GM23338 (cell line): ENCODE results near the gene ZNF580. TPM values are rescaled to one million over a fixed set of nuclear protein-coding genes. Genes with fewer than 3 reads are reported as not detected.

Experiments used
- ATAC-seq: fragments of 200-7000 bp; cut with Tn5 transposase; 3 replicates; pipeline ENCODE4 v1.9.1; 2020
- DNase-seq: peaks from one replicate; pipeline ENCODE4 v3.0.0-alpha.2; 2015; ENCODE audit warnings: low spot score
- H2AFZ ChIP-seq: fragments of 200-600 bp; sonication (generic); 2 replicates; pipeline ENCODE4 v1.8.0; 2016; ENCODE audit warnings: antibody characterized with exemption, mild to moderate bottlenecking, moderate library complexity
- H3F3A ChIP-seq: fragments of 200-600 bp; sonication (generic); replicated peaks from 2 replicates; pipeline ENCODE4 v1.8.0; 2017; ENCODE audit warnings: antibody characterized with exemption, mixed run types, low read depth
- H3K27ac ChIP-seq: fragments of 200-600 bp; sonication (generic); 2 replicates; pipeline ENCODE4 v1.6.1; 2016; ENCODE audit warnings: low read depth
- H3K27me3 ChIP-seq: fragments of 200-600 bp; sonication (generic); 2 replicates; pipeline ENCODE4 v1.8.0; 2016; ENCODE audit warnings: mild to moderate bottlenecking, mixed run types, moderate library complexity; ENCODE audit not compliant: insufficient read depth
- H3K36me3 ChIP-seq: fragments of 200-600 bp; sonication (generic); 2 replicates; pipeline ENCODE4 v1.8.0; 2016; ENCODE audit warnings: mild to moderate bottlenecking; ENCODE audit not compliant: insufficient read depth
- H3K4me1 ChIP-seq: fragments of 200-600 bp; sonication (generic); 2 replicates; pipeline ENCODE4 v1.8.0; 2016; ENCODE audit warnings: mild to moderate bottlenecking, moderate library complexity; ENCODE audit not compliant: insufficient read depth
- H3K4me2 ChIP-seq: fragments of 200-600 bp; sonication (generic); 2 replicates; pipeline ENCODE4 v1.7.1; 2017; ENCODE audit warnings: mixed run types
- H3K4me3 ChIP-seq: fragments of 200-600 bp; sonication (generic); 2 replicates; pipeline ENCODE4 v1.6.1; 2016; ENCODE audit warnings: mixed run types
- H3K79me2 ChIP-seq: fragments of 200-600 bp; sonication (generic); replicated peaks from 2 replicates; pipeline ENCODE4 v1.8.0; 2017; ENCODE audit warnings: mild to moderate bottlenecking; ENCODE audit not compliant: insufficient read depth
- H3K9me2 ChIP-seq: fragments of 200-600 bp; sonication (generic); 2 replicates; pipeline ENCODE4 v1.8.0; 2017; ENCODE audit not compliant: insufficient read depth
- H4K20me1 ChIP-seq: fragments of 200-600 bp; sonication (generic); replicated peaks from 2 replicates; pipeline ENCODE4 v1.8.0; 2017; ENCODE audit warnings: mild to moderate bottlenecking; ENCODE audit not compliant: insufficient read depth
- H3K27ac Mint-ChIP-seq: 2 replicates; pipeline ENCODE4 v1.8.0; 2020; ENCODE audit warnings: inconsistent platforms, mild to moderate bottlenecking, moderate library complexity, mixed read lengths
- H3K27me3 Mint-ChIP-seq: 3 replicates; pipeline ENCODE4 v1.8.0; 2022; ENCODE audit warnings: low read depth, mild to moderate bottlenecking, moderate library complexity, mixed read lengths, inconsistent platforms; ENCODE audit not compliant: insufficient read depth, poor library complexity
- H3K36me3 Mint-ChIP-seq: 3 replicates; pipeline ENCODE4 v1.8.0; 2021; ENCODE audit warnings: low read depth, mild to moderate bottlenecking, inconsistent platforms, moderate library complexity, mixed read lengths
- H3K4me1 Mint-ChIP-seq: 3 replicates; pipeline ENCODE4 v1.8.0; 2020; ENCODE audit warnings: mild to moderate bottlenecking, inconsistent platforms, mixed read lengths
- H3K4me3 Mint-ChIP-seq: 3 replicates; pipeline ENCODE4 v1.8.0; 2021; ENCODE audit warnings: moderate library complexity, mild to moderate bottlenecking, inconsistent platforms, mixed read lengths
- H3K9me3 Mint-ChIP-seq: 3 replicates; pipeline ENCODE4 v1.8.0; 2020; ENCODE audit warnings: moderate library complexity, mild to moderate bottlenecking, inconsistent platforms, mixed read lengths
- CREB1 ChIP-seq: fragments of 250-450 bp; sonication (Bioruptor Pico); IDR thresholded peaks from 2 replicates; pipeline ENCODE4 v1.5.0; 2020; ENCODE audit warnings: low read depth, mild to moderate bottlenecking, moderate library complexity
- EZH2 ChIP-seq: fragments of 200-600 bp; sonication (generic); IDR thresholded peaks from one replicate; pipeline ENCODE4 v1.8.0; 2017; ENCODE audit warnings: antibody characterized with exemption, mild to moderate bottlenecking, low read depth; ENCODE audit not compliant: unreplicated experiment
- EZH2phosphoT487 ChIP-seq: fragments of 200-600 bp; sonication (generic); IDR thresholded peaks from one replicate; pipeline ENCODE4 v1.8.1; 2018; ENCODE audit warnings: antibody characterized with exemption; ENCODE audit not compliant: unreplicated experiment
- JUNB ChIP-seq: IDR thresholded peaks from one replicate; pipeline ENCODE4 v1.6.1; 2016; ENCODE audit warnings: antibody characterized with exemption; ENCODE audit not compliant: unreplicated experiment
- NANOG ChIP-seq: IDR thresholded peaks from 2 replicates; pipeline ENCODE4 v1.6.1; 2016; ENCODE audit warnings: antibody characterized with exemption, borderline replicate concordance
- POLR2AphosphoS5 ChIP-seq: IDR thresholded peaks from 2 replicates; pipeline ENCODE4 v1.6.1; 2016; ENCODE audit warnings: antibody characterized with exemption, low read depth
- STAT1 ChIP-seq: IDR thresholded peaks from one replicate; pipeline ENCODE4 v1.6.1; 2016; ENCODE audit warnings: antibody characterized with exemption; ENCODE audit not compliant: unreplicated experiment
- ZNF114 ChIP-seq: fragments of 250-450 bp; sonication (Bioruptor Pico); IDR thresholded peaks from 2 replicates; pipeline ENCODE4 v1.5.0; 2020; ENCODE audit warnings: mild to moderate bottlenecking, moderate library complexity
- polyA plus RNA-seq: library from polyadenylated mRNA; unstranded; fragments of >200 nt; fragmentation: Nextera tagmentation; extraction: Ambion mirVana; gene quantifications from 2 replicates; pipeline ENCODE4 v1.2.1, GENCODE V29; 2016
- total RNA-seq: library from RNA; depleted of rRNA; stranded (reverse); fragments of >200 nt; shearing (Covaris generic); gene quantifications from 2 replicates; pipeline ENCODE4 v1.2.3, GENCODE V29; 2014
- TF ChIP-seq, protein P1 (sequence below): fragments of 250-450 bp; sonication (Bioruptor Pico); IDR thresholded peaks from 2 replicates; pipeline ENCODE4 v1.5.0; 2020; ENCODE audit warnings: mild to moderate bottlenecking, moderate library complexity
- TF ChIP-seq, protein P2 (sequence below), 2 experiments: fragments of 200-600 bp in 1 of 2; sonication (generic) in 1 of 2; conservative IDR thresholded peaks; 2 replicates each; pipeline versions ENCODE4 v1.5.1 to v1.6.1; 2016 to 2017; ENCODE audit warnings: antibody characterized with exemption in 2 of 2, low read depth in 2 of 2, mild to moderate bottlenecking in 2 of 2, moderate library complexity in 1 of 2

Gene ZNF580
- total and polyA plus RNA-seq, 2 experiments from 2014 or later: 18.7 to 23.6 TPM

DNA sequence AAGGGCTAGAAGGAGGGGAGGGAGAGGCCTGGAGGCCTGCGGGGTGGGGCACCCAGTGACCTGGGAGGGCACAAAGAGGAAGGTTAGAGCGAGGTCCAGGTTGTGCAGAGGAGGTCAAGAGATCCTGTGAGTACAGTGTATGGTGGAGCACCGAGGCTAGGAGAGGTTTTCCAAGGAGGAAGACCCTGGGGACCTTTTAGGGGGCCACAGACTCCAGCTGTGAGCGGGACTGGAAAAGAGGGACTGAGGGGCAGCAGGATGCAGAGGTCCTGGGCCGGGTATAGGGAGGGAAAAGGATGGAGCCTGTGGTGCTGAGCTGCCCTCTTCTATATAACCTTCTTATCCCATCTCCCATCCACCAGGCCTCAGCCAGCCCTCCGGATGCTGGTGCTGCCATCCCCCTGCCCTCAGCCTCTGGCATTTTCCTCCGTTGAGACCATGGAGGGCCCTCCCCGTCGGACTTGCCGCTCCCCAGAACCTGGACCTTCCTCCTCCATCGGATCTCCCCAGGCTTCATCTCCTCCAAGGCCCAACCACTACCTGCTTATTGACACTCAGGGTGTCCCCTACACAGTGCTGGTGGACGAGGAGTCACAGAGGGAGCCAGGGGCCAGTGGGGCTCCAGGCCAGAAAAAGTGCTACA, 3.5 kb downstream of the ZNF580 start:
- H3K27ac Mint-ChIP-seq: peak overlapping the region; percentile 97
- H3K36me3 ChIP-seq: no peaks in the 10 kb centered on the region
- H2AFZ ChIP-seq: no peak overlapping the region
- H3K4me3 Mint-ChIP-seq: peak overlapping the region; percentile 84
- 0 out of 2 replicates have a peak, but pooled peaks cover 2% of the 10 kb centered on the region for H3K9me2 ChIP-seq
- H3K9me3 Mint-ChIP-seq: peaks cover 4% of the 10 kb centered on the region
- TF ChIP-seq, protein P1, sequence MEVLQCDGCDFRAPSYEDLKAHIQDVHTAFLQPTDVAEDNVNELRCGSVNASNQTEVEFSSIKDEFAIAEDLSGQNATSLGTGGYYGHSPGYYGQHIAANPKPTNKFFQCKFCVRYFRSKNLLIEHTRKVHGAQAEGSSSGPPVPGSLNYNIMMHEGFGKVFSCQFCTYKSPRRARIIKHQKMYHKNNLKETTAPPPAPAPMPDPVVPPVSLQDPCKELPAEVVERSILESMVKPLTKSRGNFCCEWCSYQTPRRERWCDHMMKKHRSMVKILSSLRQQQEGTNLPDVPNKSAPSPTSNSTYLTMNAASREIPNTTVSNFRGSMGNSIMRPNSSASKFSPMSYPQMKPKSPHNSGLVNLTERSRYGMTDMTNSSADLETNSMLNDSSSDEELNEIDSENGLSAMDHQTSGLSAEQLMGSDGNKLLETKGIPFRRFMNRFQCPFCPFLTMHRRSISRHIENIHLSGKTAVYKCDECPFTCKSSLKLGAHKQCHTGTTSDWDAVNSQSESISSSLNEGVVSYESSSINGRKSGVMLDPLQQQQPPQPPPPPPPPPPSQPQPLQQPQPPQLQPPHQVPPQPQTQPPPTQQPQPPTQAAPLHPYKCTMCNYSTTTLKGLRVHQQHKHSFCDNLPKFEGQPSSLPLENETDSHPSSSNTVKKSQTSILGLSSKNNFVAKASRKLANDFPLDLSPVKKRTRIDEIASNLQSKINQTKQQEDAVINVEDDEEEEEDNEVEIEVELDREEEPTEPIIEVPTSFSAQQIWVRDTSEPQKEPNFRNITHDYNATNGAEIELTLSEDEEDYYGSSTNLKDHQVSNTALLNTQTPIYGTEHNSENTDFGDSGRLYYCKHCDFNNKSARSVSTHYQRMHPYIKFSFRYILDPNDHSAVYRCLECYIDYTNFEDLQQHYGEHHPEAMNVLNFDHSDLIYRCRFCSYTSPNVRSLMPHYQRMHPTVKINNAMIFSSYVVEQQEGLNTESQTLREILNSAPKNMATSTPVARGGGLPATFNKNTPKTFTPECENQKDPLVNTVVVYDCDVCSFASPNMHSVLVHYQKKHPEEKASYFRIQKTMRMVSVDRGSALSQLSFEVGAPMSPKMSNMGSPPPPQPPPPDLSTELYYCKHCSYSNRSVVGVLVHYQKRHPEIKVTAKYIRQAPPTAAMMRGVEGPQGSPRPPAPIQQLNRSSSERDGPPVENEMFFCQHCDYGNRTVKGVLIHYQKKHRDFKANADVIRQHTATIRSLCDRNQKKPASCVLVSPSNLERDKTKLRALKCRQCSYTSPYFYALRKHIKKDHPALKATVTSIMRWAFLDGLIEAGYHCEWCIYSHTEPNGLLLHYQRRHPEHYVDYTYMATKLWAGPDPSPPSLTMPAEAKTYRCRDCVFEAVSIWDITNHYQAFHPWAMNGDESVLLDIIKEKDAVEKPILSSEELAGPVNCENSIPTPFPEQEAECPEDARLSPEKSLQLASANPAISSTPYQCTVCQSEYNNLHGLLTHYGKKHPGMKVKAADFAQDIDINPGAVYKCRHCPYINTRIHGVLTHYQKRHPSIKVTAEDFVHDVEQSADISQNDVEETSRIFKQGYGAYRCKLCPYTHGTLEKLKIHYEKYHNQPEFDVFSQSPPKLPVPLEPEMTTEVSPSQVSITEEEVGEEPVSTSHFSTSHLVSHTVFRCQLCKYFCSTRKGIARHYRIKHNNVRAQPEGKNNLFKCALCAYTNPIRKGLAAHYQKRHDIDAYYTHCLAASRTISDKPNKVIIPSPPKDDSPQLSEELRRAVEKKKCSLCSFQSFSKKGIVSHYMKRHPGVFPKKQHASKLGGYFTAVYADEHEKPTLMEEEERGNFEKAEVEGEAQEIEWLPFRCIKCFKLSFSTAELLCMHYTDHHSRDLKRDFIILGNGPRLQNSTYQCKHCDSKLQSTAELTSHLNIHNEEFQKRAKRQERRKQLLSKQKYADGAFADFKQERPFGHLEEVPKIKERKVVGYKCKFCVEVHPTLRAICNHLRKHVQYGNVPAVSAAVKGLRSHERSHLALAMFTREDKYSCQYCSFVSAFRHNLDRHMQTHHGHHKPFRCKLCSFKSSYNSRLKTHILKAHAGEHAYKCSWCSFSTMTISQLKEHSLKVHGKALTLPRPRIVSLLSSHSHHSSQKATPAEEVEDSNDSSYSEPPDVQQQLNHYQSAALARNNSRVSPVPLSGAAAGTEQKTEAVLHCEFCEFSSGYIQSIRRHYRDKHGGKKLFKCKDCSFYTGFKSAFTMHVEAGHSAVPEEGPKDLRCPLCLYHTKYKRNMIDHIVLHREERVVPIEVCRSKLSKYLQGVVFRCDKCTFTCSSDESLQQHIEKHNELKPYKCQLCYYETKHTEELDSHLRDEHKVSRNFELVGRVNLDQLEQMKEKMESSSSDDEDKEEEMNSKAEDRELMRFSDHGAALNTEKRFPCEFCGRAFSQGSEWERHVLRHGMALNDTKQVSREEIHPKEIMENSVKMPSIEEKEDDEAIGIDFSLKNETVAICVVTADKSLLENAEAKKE (CRISPR knock-in tag): no peak
- TF ChIP-seq ZNF114 (CRISPR knock-in tag) (no peak), JUNB (no peak), NANOG (no peak), POLR2AphosphoS5 (no peak), EZH2phosphoT487 (no peak), CREB1 (CRISPR knock-in tag) (no peak), STAT1 (no peak), EZH2 (no peak)
- TF ChIP-seq, protein P2, sequence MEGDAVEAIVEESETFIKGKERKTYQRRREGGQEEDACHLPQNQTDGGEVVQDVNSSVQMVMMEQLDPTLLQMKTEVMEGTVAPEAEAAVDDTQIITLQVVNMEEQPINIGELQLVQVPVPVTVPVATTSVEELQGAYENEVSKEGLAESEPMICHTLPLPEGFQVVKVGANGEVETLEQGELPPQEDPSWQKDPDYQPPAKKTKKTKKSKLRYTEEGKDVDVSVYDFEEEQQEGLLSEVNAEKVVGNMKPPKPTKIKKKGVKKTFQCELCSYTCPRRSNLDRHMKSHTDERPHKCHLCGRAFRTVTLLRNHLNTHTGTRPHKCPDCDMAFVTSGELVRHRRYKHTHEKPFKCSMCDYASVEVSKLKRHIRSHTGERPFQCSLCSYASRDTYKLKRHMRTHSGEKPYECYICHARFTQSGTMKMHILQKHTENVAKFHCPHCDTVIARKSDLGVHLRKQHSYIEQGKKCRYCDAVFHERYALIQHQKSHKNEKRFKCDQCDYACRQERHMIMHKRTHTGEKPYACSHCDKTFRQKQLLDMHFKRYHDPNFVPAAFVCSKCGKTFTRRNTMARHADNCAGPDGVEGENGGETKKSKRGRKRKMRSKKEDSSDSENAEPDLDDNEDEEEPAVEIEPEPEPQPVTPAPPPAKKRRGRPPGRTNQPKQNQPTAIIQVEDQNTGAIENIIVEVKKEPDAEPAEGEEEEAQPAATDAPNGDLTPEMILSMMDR (conservative IDR thresholded peaks at IDR 0.05; ENCODE audit: low read depth in 2 of 2): no peak
- H3K4me1 Mint-ChIP-seq: peaks cover 25% of the 10 kb centered on the region
- no peak overlapping the region for H3K27ac ChIP-seq
- H3K4me2 ChIP-seq: peak overlapping the region; percentile 96
- peaks cover 37% of the 10 kb centered on the region for H3K79me2 ChIP-seq
- DNase-seq (no peak), ATAC-seq (no peak)
- peak overlapping the region; percentile 89 for H3K4me3 ChIP-seq
- H3K36me3 Mint-ChIP-seq: peaks cover 40% of the 10 kb centered on the region
- no peaks in the 10 kb centered on the region for H3K27me3 ChIP-seq
- H4K20me1 ChIP-seq: no peaks in the 10 kb centered on the region
- H3K4me1 ChIP-seq: no peaks in the 10 kb centered on the region; the same call in 1 of the 2 replicates
- H3K27me3 Mint-ChIP-seq: peaks cover 38% of the 10 kb centered on the region
- H3F3A ChIP-seq: peaks cover 34% of the 10 kb centered on the region
